CD4-positive, CD25-positive, alpha-beta regulatory T cell (primary cell): ENCODE measurements around the gene ELAC1. TPM values are rescaled to one million over a fixed set of nuclear protein-coding genes. Genes with fewer than 3 reads are reported as not detected.

Experiments used
- polyA plus RNA-seq, 4 donors: library from polyadenylated mRNA; unstranded; fragments of 300-500 nt; fragmentation: Illumina TruSeq; gene quantifications; one replicate each; pipeline ENCODE4 v1.2.3, GENCODE V29; 2021
- total RNA-seq: library from RNA; stranded (reverse); gene quantifications from one replicate; pipeline ENCODE4 v1.2.3, GENCODE V29; 2022

Gene ELAC1
- total and polyA plus RNA-seq, 5 donors from 2014 or later, result 5.9 to 23.0 (median 18.6) TPM

Other genes starting within 250 kb of the ELAC1 start
- gene MRO, start 148.0 kb upstream of the ELAC1 start, total RNA-seq, result not detected
- gene MRO, start 148.0 kb upstream of the ELAC1 start, polyA plus RNA-seq, result not detected
- 29.5 TPM for gene ME2, start 88.9 kb upstream of the ELAC1 start, total RNA-seq
- gene ME2, start 88.9 kb upstream of the ELAC1 start, polyA plus RNA-seq, result 10 to 100 TPM; 35.9 to 45.4 (median 41.2) TPM
- 89.5 TPM for gene SMAD4, start 62.2 kb downstream of the ELAC1 start, total RNA-seq
- gene SMAD4, start 62.2 kb downstream of the ELAC1 start, polyA plus RNA-seq, result 10 to 100 TPM; 61.5 to 84.4 (median 78.0) TPM
- 84.3 TPM for gene MEX3C, start 229.6 kb downstream of the ELAC1 start, total RNA-seq
- 10 to 100 TPM in 2 of 4 donors, 1 to 10 TPM in 2; 6.4 to 12.9 (median 10.0) TPM for gene MEX3C, start 229.6 kb downstream of the ELAC1 start, polyA plus RNA-seq